ENCODE data around the gene JPH2.
A peak's percentile ranks its signal among the peaks of the same experiment; 100 is the strongest.

DNA sequence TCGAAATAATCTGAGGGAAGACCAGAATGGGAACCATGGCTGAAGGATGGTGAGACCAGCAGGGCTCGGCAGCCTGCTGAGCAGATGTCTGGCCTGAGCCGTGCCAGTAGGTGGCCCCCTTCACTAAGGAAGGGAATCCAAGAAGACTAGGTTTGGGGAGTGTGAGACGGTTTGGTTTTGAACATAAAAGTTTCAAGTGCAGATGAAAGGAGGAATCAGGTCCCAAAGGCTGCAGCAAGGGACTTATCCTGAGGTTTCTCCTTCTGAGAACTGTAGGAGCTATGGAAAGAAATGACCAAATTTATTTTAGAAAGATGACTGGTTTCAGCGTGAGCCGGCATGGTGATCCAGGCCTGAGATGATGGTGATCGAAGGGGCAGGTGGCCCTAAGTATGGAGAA is 28.1 kb upstream of the JPH2 start:
- TF ChIP-seq POLR2A (IDR thresholded peaks at IDR 0.05): no peak
- TF ChIP-seq, protein P1, sequence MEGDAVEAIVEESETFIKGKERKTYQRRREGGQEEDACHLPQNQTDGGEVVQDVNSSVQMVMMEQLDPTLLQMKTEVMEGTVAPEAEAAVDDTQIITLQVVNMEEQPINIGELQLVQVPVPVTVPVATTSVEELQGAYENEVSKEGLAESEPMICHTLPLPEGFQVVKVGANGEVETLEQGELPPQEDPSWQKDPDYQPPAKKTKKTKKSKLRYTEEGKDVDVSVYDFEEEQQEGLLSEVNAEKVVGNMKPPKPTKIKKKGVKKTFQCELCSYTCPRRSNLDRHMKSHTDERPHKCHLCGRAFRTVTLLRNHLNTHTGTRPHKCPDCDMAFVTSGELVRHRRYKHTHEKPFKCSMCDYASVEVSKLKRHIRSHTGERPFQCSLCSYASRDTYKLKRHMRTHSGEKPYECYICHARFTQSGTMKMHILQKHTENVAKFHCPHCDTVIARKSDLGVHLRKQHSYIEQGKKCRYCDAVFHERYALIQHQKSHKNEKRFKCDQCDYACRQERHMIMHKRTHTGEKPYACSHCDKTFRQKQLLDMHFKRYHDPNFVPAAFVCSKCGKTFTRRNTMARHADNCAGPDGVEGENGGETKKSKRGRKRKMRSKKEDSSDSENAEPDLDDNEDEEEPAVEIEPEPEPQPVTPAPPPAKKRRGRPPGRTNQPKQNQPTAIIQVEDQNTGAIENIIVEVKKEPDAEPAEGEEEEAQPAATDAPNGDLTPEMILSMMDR (IDR thresholded peaks at IDR 0.05): peak; percentile 20 to 69 (median 64)
